Fibroblast of lung (primary cell): ENCODE results near the gene PARG.
"Not testable (repeated sequence)": the region's sequence is repeated elsewhere in the genome, so short reads cannot be mapped to it uniquely, and the experiment has no call there.

Source experiments
- CTCF ChIP-seq, 2 donors: IDR thresholded peaks in 1 of 2; conservative IDR thresholded peaks in 1 of 2; 1 replicate in 1 of 2; 2 replicates in 1 of 2; pipeline ENCODE4 v1.5.1; 2011 to 2012; ENCODE audit warnings: low read length in 2 of 2, control low read depth in 1 of 2, inconsistent platforms in 1 of 2, low read depth in 1 of 2, mild to moderate bottlenecking in 1 of 2
- EZH2 ChIP-seq: IDR thresholded peaks from 2 replicates; pipeline ENCODE4 v1.5.1; 2012; ENCODE audit warnings: low read length, control low read depth, mild to moderate bottlenecking; ENCODE audit errors: missing control alignments

DNA sequence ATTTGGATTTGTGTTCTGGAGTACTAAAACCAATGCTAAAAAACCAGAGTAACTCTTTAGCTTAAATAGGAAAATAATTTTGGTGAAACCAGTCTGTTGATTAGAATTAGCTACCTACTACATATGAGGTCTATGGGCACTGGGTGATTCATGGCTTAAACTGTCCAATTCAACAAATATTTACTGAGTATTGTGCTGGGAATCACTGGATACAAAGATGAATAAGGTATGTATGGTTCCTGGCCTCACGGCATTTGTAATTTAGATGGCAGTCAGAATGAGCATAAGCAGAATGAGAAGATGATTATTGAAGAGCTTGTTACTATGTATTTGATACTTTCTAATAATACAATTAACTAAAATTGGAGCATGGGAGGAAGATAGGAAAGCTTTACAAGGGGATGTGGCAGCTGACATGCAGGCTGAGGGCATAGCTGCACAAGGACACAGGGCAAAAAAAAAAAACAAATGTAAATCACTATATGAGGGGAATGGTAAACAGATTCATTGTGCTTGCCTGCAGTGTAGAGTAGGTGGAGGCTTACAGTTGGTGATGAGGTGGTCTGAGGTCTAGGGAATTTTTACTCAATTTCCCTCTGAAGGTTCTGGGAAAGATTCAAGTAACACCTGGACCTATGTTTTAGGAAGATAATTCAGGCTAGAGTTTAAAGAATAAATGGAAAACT lies 83.0 kb downstream of the PARG start:
- not testable (repeated sequence) for TF ChIP-seq CTCF (conservative IDR thresholded peaks at IDR 0.05 in 1 of 2, IDR thresholded peaks at IDR 0.05 in 1 of 2; ENCODE audit: low read depth in 1 of 2, low read length in 2 of 2); EZH2
